ENCODE measurements around the gene PLEKHG5. TPM values are rescaled to one million over a fixed set of nuclear protein-coding genes. Genes with fewer than 3 reads are reported as not detected.

PLEKHG5 gene
- total RNA-seq, 4 donors from 2014 or later = 72.5 to 170 (median 99.8) TPM

GRCh38 chr1:6485168-6486101 is 6.0 kb downstream of the PLEKHG5 start:
- TF ChIP-seq CTCF (IDR thresholded peaks at IDR 0.05) = no peak
- TF ChIP-seq POLR2A (IDR thresholded peaks at IDR 0.05) = no peak
- peak overlapping the region; percentile 19 for H3K4me3 ChIP-seq (ENCODE audit: low read depth, poor library complexity, severe bottlenecking)
- DNase-seq (ENCODE audit: low spot score in 2 of 2) = no peak
- intact Hi-C loops (cut with DNase I; ENCODE audit: low total_unique reads) = no loop called here
- WGBS, 2 donors = 0 to 9% methylated on average over 11 to 15 of the region's 80 CpGs

- intact Hi-C loops (cut with DNase I; ENCODE audit: low total_unique reads) = no loop called here
- no peak for TF ChIP-seq POLR2A (IDR thresholded peaks at IDR 0.05)
- TF ChIP-seq CTCF (IDR thresholded peaks at IDR 0.05) = no peak
- DNase-seq (ENCODE audit: low spot score in 2 of 2) = no peak
- no peak overlapping the region for H3K4me3 ChIP-seq (ENCODE audit: low read depth, poor library complexity, severe bottlenecking)
- WGBS, 2 donors = 17 to 34% methylated on average over 13 of the region's 13 CpGs
These were observed 6.7 kb downstream of the PLEKHG5 start for GRCh38 chr1:6484826-6485167.

GRCh38 chr1:6483761-6484117 is 7.7 kb downstream of the PLEKHG5 start:
- 91 to 93% methylated on average over 3 to 7 of the region's 7 CpGs for WGBS, 2 donors
- DNase-seq (ENCODE audit: low spot score in 2 of 2) = no peak
- TF ChIP-seq CTCF (IDR thresholded peaks at IDR 0.05) (no peak), POLR2A (IDR thresholded peaks at IDR 0.05) (no peak)
- intact Hi-C loops (cut with DNase I; ENCODE audit: low total_unique reads) = no loop called here
- H3K4me3 ChIP-seq (ENCODE audit: low read depth, poor library complexity, severe bottlenecking) = no peak overlapping the region

GRCh38 chr1:6483017-6483760 is 8.3 kb downstream of the PLEKHG5 start:
- intact Hi-C loops (cut with DNase I; ENCODE audit: low total_unique reads) = no loop called here
- WGBS, 2 donors = 64 to 71% methylated on average over 13 of the region's 14 CpGs

DNA sequence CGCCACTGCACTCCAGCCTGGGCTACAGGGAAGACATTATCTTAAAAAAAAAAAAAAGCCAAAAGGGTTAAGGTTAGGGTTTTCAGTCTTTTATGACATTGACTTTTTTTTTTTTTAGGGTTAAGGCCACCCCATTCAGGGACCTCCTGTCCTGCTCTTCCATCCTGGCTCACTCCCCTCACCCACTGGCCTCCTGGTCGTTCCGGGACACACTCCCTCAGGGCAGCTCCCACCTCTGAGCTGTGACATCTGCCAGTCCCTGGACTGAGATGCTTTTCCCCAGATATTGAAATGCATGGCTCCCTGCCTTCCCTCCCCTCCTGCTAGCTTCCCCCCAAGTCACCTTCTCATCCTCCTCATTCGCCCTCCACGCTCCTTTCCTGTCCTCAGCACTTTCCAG is 9.6 kb downstream of the PLEKHG5 start:
- WGBS, 2 donors = 83 to 85% methylated on average over 5 of the region's 5 CpGs
- no peak overlapping the region for H3K4me3 ChIP-seq (ENCODE audit: low read depth, poor library complexity, severe bottlenecking)
- intact Hi-C loops (cut with DNase I; ENCODE audit: low total_unique reads) = no loop called here
- no peak for TF ChIP-seq POLR2A (IDR thresholded peaks at IDR 0.05)
- no peak for TF ChIP-seq CTCF (IDR thresholded peaks at IDR 0.05)
- DNase-seq (ENCODE audit: low spot score in 2 of 2) = no peak

More at GRCh38 chr1:6483017-6483760, 8.3 kb downstream of the PLEKHG5 start:
- DNase-seq (ENCODE audit: low spot score in 2 of 2) = no peak
- no peak for TF ChIP-seq POLR2A (IDR thresholded peaks at IDR 0.05)
- TF ChIP-seq CTCF (IDR thresholded peaks at IDR 0.05) = no peak
- H3K4me3 ChIP-seq (ENCODE audit: low read depth, poor library complexity, severe bottlenecking) = no peak overlapping the region

Data from lower leg skin (tissue), 4 donors.